Mesenchymal stem cell (in vitro differentiated cells and primary cell): ENCODE measurements around the gene ZNRF2.

ENCODE experiments used
- DNase-seq: peaks from one replicate; pipeline ENCODE4 v3.0.0-alpha.2; 2013
- H2AFZ ChIP-seq: one replicate; pipeline ENCODE4 v1.6.1; 2013; ENCODE audit warnings: low read depth, mild to moderate bottlenecking, control low read depth, inconsistent platforms, low read length, moderate library complexity
- H2AK5ac ChIP-seq: 2 replicates; pipeline ENCODE4 v1.6.1; 2013; ENCODE audit warnings: low read length, moderate library complexity, mild to moderate bottlenecking, inconsistent platforms; ENCODE audit not compliant: severe bottlenecking
- H2BK120ac ChIP-seq: one replicate; pipeline ENCODE4 v1.6.1; 2013; ENCODE audit warnings: low read depth, mild to moderate bottlenecking, inconsistent platforms, low read length, moderate library complexity
- H2BK12ac ChIP-seq, 2 experiments: one replicate each; pipeline ENCODE4 v1.6.1; 2013; ENCODE audit warnings: inconsistent platforms in 2 of 2, low read length in 2 of 2, mild to moderate bottlenecking in 2 of 2, moderate library complexity in 2 of 2, control low read depth in 1 of 2
- H2BK15ac ChIP-seq: one replicate; pipeline ENCODE4 v1.6.1; 2013; ENCODE audit warnings: mild to moderate bottlenecking, low read depth, inconsistent platforms; ENCODE audit not compliant: poor library complexity, severe bottlenecking
- H2BK5ac ChIP-seq: 2 replicates; pipeline ENCODE4 v1.6.1; 2013; ENCODE audit warnings: low read depth, mild to moderate bottlenecking, low read length, control low read depth, inconsistent platforms; ENCODE audit not compliant: poor library complexity, severe bottlenecking
- H3K14ac ChIP-seq, 2 experiments: one replicate each; pipeline ENCODE4 v1.6.1; 2013; ENCODE audit warnings: inconsistent platforms in 2 of 2, low read length in 2 of 2, control low read depth in 1 of 2, mild to moderate bottlenecking in 1 of 2, moderate library complexity in 1 of 2
- H3K18ac ChIP-seq, 2 experiments: one replicate each; pipeline ENCODE4 v1.6.1; 2013; ENCODE audit warnings: inconsistent platforms in 2 of 2, low read length in 2 of 2, control low read depth in 1 of 2, low read depth in 1 of 2, mild to moderate bottlenecking in 1 of 2
- H3K23ac ChIP-seq, 2 experiments: one replicate each; pipeline ENCODE4 v1.6.1; 2013; ENCODE audit warnings: inconsistent platforms in 2 of 2, low read length in 2 of 2, mild to moderate bottlenecking in 2 of 2, moderate library complexity in 2 of 2, control low read depth in 1 of 2
- H3K27ac ChIP-seq: 2 replicates; pipeline ENCODE4 v1.5.1; 2013; ENCODE audit warnings: mild to moderate bottlenecking, moderate library complexity, low read length, control low read depth, inconsistent platforms; ENCODE audit not compliant: poor library complexity, severe bottlenecking
- H3K27me3 ChIP-seq, 2 experiments: 2 replicates each; pipeline versions ENCODE4 v1.6.1 to v1.7.0; 2013; ENCODE audit warnings: low read length in 2 of 2, mild to moderate bottlenecking in 2 of 2, moderate library complexity in 2 of 2, control low read depth in 1 of 2, inconsistent platforms in 1 of 2; ENCODE audit not compliant: control insufficient read depth in 1 of 2, insufficient read depth in 1 of 2
- H3K36me3 ChIP-seq, 2 experiments: 2 replicates each; pipeline versions ENCODE4 v1.6.1 to v1.7.0; 2013; ENCODE audit warnings: low read length in 2 of 2, control low read depth in 1 of 2, inconsistent platforms in 1 of 2, low read depth in 1 of 2, mild to moderate bottlenecking in 1 of 2; ENCODE audit not compliant: insufficient read depth in 2 of 2, control insufficient read depth in 1 of 2
- H3K4ac ChIP-seq, 2 experiments: one replicate each; pipeline ENCODE4 v1.6.1; 2013; ENCODE audit warnings: inconsistent platforms in 2 of 2, low read length in 2 of 2, mild to moderate bottlenecking in 2 of 2, moderate library complexity in 2 of 2, control low read depth in 1 of 2, low read depth in 1 of 2
- H3K4me1 ChIP-seq: 2 replicates; pipeline ENCODE4 v1.6.1; 2013; ENCODE audit warnings: low read depth, low read length, control low read depth; ENCODE audit not compliant: control insufficient read depth, insufficient read depth
- H3K4me2 ChIP-seq: 2 replicates; pipeline ENCODE4 v1.6.1; 2013; ENCODE audit warnings: low read length, mild to moderate bottlenecking, inconsistent platforms; ENCODE audit not compliant: poor library complexity, severe bottlenecking
- H3K4me3 ChIP-seq, 2 experiments: 2 replicates each; pipeline versions ENCODE4 v1.5.1 to v1.7.0; 2013; ENCODE audit warnings: low read length in 2 of 2, mild to moderate bottlenecking in 2 of 2, control low read depth in 1 of 2, low read depth in 1 of 2; ENCODE audit not compliant: insufficient read depth in 1 of 2
- H3K79me1 ChIP-seq: replicated peaks from 2 replicates; pipeline ENCODE4 v1.6.1; 2013; ENCODE audit warnings: mild to moderate bottlenecking, control low read depth, low read length, inconsistent platforms; ENCODE audit not compliant: poor library complexity, severe bottlenecking
- H3K9ac ChIP-seq: 2 replicates; pipeline ENCODE4 v1.7.0; 2013; ENCODE audit warnings: mild to moderate bottlenecking, low read length, moderate library complexity
- H3K9me3 ChIP-seq: 2 replicates; pipeline ENCODE4 v1.7.0; 2013; ENCODE audit warnings: mild to moderate bottlenecking, low read length; ENCODE audit not compliant: control insufficient read depth
- H4K8ac ChIP-seq: one replicate; pipeline ENCODE4 v1.6.1; 2013; ENCODE audit warnings: inconsistent platforms, mild to moderate bottlenecking, low read length, moderate library complexity
- H4K91ac ChIP-seq: one replicate; pipeline ENCODE4 v1.6.1; 2013; ENCODE audit warnings: mild to moderate bottlenecking, low read length, inconsistent platforms
- WGBS: methylation state at CpG from one replicate; pipeline ENCODE4 v1.1.7; 2013; ENCODE audit warnings: mixed read lengths; 5-methylcytosine and 5-hydroxymethylcytosine counted together

Gene ZNRF2

GRCh38 chr7:30282735-30283134 lies 1.7 kb upstream of the ZNRF2 start:
- Histone ChIP-seq H2BK15ac (no peak overlapping the region), H3K9me3 (no peaks in the 10 kb centered on the region), H2BK12ac (no peak overlapping the region), H3K4me3 (no peak overlapping the region), H3K14ac (no peak overlapping the region), H3K79me1 (no peaks in the 10 kb centered on the region), H3K4me2 (no peak overlapping the region), H4K91ac (no peak overlapping the region), H3K4me1 (no peaks in the 10 kb centered on the region), H3K18ac (no peak overlapping the region), H4K8ac (no peak overlapping the region), H2BK5ac (no peak overlapping the region), H2AK5ac (no peak overlapping the region), H3K36me3 (no peaks in the 10 kb centered on the region), H3K23ac (no peak overlapping the region), H2AFZ (no peak overlapping the region), H3K27ac (no peak overlapping the region), H3K4ac (no peak overlapping the region), H3K9ac (no peak overlapping the region), H3K27me3 (peaks cover 0 to 4% of the 10 kb centered on the region in 2 experiments), H2BK120ac (no peak overlapping the region)
- DNase-seq, result no peak
- 89% methylated on average over 1 of the region's 3 CpGs for WGBS

- H3K4me1 ChIP-seq, result no peaks in the 10 kb centered on the region
- H3K18ac ChIP-seq, result peak overlapping the region; percentile 75 to 97
- H3K4ac ChIP-seq, result peak overlapping the region in 1 of 2 experiments; percentile 69
- peak overlapping the region; percentile 96 for H2AFZ ChIP-seq
- DNase-seq, result no peak
- H2AK5ac ChIP-seq, result no peak overlapping the region
- no peak overlapping the region for H3K27ac ChIP-seq
- peak overlapping the region; percentile 57 for H2BK5ac ChIP-seq
- peak overlapping the region; percentile 56 for H3K4me2 ChIP-seq
- H3K27me3 ChIP-seq, result no peaks in the 10 kb centered on the region
- no peak overlapping the region for H4K91ac ChIP-seq
- peak overlapping the region; percentile 87 for H3K9ac ChIP-seq
- peak overlapping the region; percentile 7 for H2BK15ac ChIP-seq
- H2BK12ac ChIP-seq, result no peak overlapping the region
- H3K9me3 ChIP-seq, result no peaks in the 10 kb centered on the region
- no peak overlapping the region for H2BK120ac ChIP-seq
- H3K79me1 ChIP-seq, result no peaks in the 10 kb centered on the region
- H3K14ac ChIP-seq, result peak overlapping the region in 1 of 2 experiments; percentile 60
- peak overlapping the region; percentile 78 to 91 for H3K4me3 ChIP-seq
- 0% methylated on average over 51 of the region's 72 CpGs for WGBS
- peak overlapping the region; percentile 93 for H4K8ac ChIP-seq
- H3K36me3 ChIP-seq, result no peaks in the 10 kb centered on the region
- no peak overlapping the region for H3K23ac ChIP-seq
Measured at GRCh38 chr7:30285067-30285535, 704 bp downstream of the ZNRF2 start.

- no peak overlapping the region for H2BK15ac ChIP-seq
- H2AFZ ChIP-seq, result peak overlapping the region; percentile 54
- H3K4me3 ChIP-seq, result peak overlapping the region; percentile 84 to 91
- no peaks in the 10 kb centered on the region for H3K9me3 ChIP-seq
- peak overlapping the region; percentile 58 for H2BK5ac ChIP-seq
- H4K8ac ChIP-seq, result no peak overlapping the region
- H2BK12ac ChIP-seq, result no peak overlapping the region
- no peak overlapping the region for H3K23ac ChIP-seq
- H3K4me2 ChIP-seq, result peak overlapping the region; percentile 56
- H4K91ac ChIP-seq, result no peak overlapping the region
- H3K36me3 ChIP-seq, result no peaks in the 10 kb centered on the region
- peaks cover 2% of the 10 kb centered on the region for H3K79me1 ChIP-seq
- peak; percentile 68 for DNase-seq
- H3K18ac ChIP-seq, result no peak overlapping the region
- no peaks in the 10 kb centered on the region for H3K27me3 ChIP-seq
- H2AK5ac ChIP-seq, result no peak overlapping the region
- no peak overlapping the region for H3K4ac ChIP-seq
- peak overlapping the region; percentile 2 for H3K27ac ChIP-seq
- H2BK120ac ChIP-seq, result no peak overlapping the region
- WGBS, result under 1% methylated on average over 35 of the region's 79 CpGs
- no peaks in the 10 kb centered on the region for H3K4me1 ChIP-seq
- H3K14ac ChIP-seq, result no peak overlapping the region
- peak overlapping the region; percentile 84 for H3K9ac ChIP-seq
Measured at GRCh38 chr7:30285536-30286284, 1.3 kb downstream of the ZNRF2 start.

GRCh38 chr7:30286749-30287148 lies 2.4 kb downstream of the ZNRF2 start:
- H3K27me3 ChIP-seq, result no peaks in the 10 kb centered on the region
- 90% methylated on average over 8 of the region's 11 CpGs for WGBS
- no peak overlapping the region for H4K91ac ChIP-seq
- peak overlapping the region in 1 of 2 experiments; percentile 84 for H3K4me3 ChIP-seq
- H3K79me1 ChIP-seq, result peaks cover 2% of the 10 kb centered on the region
- H3K4ac ChIP-seq, result no peak overlapping the region
- no peak overlapping the region for H3K27ac ChIP-seq
- no peak overlapping the region for H3K14ac ChIP-seq
- H2AK5ac ChIP-seq, result no peak overlapping the region
- no peak for DNase-seq
- H3K18ac ChIP-seq, result no peak overlapping the region
- no peak overlapping the region for H2BK15ac ChIP-seq
- H3K9me3 ChIP-seq, result no peaks in the 10 kb centered on the region
- no peaks in the 10 kb centered on the region for H3K36me3 ChIP-seq
- H2BK12ac ChIP-seq, result no peak overlapping the region
- peak overlapping the region; percentile 39 for H3K4me2 ChIP-seq
- H4K8ac ChIP-seq, result no peak overlapping the region
- H2BK120ac ChIP-seq, result no peak overlapping the region
- no peak overlapping the region for H2BK5ac ChIP-seq
- H2AFZ ChIP-seq, result no peak overlapping the region
- H3K23ac ChIP-seq, result no peak overlapping the region
- H3K4me1 ChIP-seq, result no peaks in the 10 kb centered on the region
- H3K9ac ChIP-seq, result peak overlapping the region; percentile 84
